Measurements from ENCODE around the gene PLXNA4. TPM values are rescaled to one million over a fixed set of nuclear protein-coding genes. Genes with fewer than 3 reads are reported as not detected.
"Not testable (repeated sequence)": the region's sequence is repeated elsewhere in the genome, so short reads cannot be mapped to it uniquely, and the experiment has no call there.

The PLXNA4 gene
- polyA plus RNA-seq, 1 donor from 2014 or later: not detected

DNA sequence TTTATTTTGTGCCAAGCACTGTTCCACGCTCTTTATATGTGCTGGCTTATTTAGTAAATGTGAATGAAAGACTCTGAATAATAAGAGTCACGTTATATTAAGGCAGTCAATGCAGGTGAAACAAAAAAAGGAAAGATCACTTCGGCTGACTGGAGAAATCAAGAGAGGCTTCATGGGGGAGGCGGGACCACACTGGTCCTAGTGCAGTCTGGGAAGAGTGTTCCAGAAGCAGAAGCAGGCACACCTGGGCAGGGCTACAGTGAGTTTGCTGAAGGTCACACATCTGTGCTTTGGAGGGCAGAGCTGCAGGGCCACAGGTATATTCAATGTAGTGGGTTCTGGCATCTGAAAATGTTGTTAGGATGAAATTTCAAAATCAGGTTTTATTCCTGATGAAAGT lies 176.9 kb downstream of the PLXNA4 start:
- no peaks in the 10 kb centered on the region for H3K9me3 Mint-ChIP-seq
- no peak overlapping the region for H3K27ac Mint-ChIP-seq
- H3K4me3 Mint-ChIP-seq: no peak overlapping the region
- no peaks in the 10 kb centered on the region for H3K4me1 Mint-ChIP-seq
- peaks cover 6% of the 10 kb centered on the region for H3K27me3 Mint-ChIP-seq
- no peaks in the 10 kb centered on the region for H3K36me3 Mint-ChIP-seq

GRCh38 chr7:132398253-132398925 lies 177.9 kb downstream of the PLXNA4 start:
- Mint-ChIP-seq H3K4me1 (no peaks in the 10 kb centered on the region), H3K36me3 (no peaks in the 10 kb centered on the region), H3K27me3 (peaks cover 5% of the 10 kb centered on the region), H3K4me3 (no peak overlapping the region), H3K9me3 (no peaks in the 10 kb centered on the region), H3K27ac (no peak overlapping the region)

DNA sequence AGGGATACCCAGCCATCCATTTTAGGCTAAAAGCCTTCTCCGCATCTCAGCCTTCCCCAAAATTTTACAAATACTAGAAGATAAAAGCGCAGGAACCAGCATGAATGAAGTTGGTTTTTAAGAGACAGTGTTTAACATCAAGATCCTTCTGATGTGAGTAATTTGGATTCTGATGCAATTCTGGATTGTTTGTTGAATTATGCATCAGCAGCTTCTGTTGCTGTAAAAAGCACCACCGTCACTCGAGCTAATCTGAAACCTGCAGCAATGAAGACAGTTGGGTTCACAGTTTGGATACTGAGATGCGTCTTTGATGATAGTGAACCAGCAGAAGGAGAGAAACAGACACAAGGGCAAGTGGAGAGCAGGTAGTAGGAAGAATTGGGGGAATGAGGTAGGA lies 179.2 kb downstream of the PLXNA4 start:
- Mint-ChIP-seq H3K4me3 (no peak overlapping the region), H3K36me3 (no peaks in the 10 kb centered on the region), H3K4me1 (no peaks in the 10 kb centered on the region), H3K27ac (no peak overlapping the region), H3K9me3 (no peaks in the 10 kb centered on the region), H3K27me3 (peaks cover 5% of the 10 kb centered on the region)

- Mint-ChIP-seq H3K4me1 (no peaks in the 10 kb centered on the region), H3K9me3 (peaks cover 0 to 4% (median 0%) of the 10 kb centered on the region in 3 donors), H3K36me3 (no peaks in the 10 kb centered on the region), H3K4me3 (no peak overlapping the region), H3K27me3 (peaks cover 5% of the 10 kb centered on the region), H3K27ac (no peak overlapping the region)
Observed at GRCh38 chr7:132395361-132395760, 180.9 kb downstream of the PLXNA4 start.

DNA sequence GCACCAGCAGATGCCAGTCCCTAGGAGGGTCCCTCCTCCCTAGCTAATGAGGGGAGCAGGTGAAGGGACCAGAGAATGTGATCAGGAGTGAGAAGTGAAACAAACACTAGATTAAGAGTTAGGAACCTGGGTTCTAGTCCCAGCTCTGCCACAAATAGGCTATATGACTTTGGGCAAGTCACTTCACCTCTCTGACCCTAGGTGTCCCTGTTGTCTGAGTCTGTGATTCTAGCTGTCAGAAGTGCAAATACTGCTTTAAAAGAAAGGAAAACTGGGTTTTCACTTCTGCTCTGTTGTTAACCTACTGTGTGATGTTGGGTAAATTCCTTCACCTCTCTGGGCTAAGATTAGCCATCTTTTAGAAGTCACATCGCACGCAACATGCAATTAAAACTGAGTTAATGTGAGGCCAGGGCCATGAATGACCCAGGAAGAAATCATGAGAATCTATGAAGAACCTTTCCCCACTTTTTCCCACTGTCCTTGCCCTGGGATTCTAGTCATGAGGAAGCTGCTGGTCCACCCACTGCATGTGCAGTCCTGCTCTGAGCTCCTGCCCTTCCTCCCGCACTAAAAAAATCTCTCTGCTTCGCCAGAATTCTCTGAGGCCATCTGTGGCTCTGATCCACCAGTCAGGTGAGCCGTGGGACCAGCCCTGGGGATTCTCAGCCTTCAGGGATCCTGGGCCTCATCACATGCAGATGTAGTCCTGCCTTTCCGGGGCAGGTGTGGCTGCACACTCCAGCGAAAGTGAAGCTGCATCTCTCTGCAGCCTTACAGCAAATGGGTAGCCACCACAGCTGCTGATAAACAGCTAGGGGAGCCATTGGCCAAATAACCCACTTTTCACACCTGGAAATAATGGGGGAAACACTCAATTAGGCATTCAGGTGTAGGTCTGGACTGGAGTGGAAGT lies 181.7 kb downstream of the PLXNA4 start:
- Mint-ChIP-seq H3K4me1 (no peaks in the 10 kb centered on the region), H3K9me3 (peaks cover 0 to 5% (median 2%) of the 10 kb centered on the region in 3 donors), H3K27me3 (peaks cover 5% of the 10 kb centered on the region), H3K4me3 (no peak overlapping the region), H3K36me3 (no peaks in the 10 kb centered on the region), H3K27ac (no peak overlapping the region)

DNA sequence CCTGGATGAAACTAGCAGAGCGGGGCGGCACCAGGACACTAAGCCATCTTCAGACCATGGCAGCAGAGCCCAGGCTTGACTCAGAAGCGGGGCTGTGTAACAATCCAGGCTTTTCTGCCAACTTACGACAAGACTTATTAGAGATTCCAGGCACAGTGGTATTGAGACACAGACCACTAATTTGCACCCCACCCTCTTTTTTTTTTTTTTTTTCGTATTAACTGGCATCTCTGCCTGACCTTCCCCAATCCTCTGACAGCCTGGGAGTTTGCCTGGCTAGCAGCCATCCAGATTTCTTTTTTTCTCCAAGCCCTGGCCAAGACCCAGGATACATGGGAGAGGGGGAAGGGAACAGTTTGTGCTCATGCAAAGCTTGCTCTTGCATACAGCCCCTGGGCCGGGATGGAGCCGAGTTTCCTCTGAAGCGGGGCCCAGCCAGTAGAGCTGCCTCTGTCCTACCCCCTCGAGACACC lies 182.4 kb downstream of the PLXNA4 start:
- Mint-ChIP-seq H3K4me1 (no peaks in the 10 kb centered on the region), H3K36me3 (no peaks in the 10 kb centered on the region), H3K27me3 (peaks cover 3% of the 10 kb centered on the region), H3K9me3 (peaks cover 0 to 6% (median 3%) of the 10 kb centered on the region in 3 donors), H3K4me3 (no peak overlapping the region), H3K27ac (no peak overlapping the region)

- Mint-ChIP-seq H3K36me3 (no peaks in the 10 kb centered on the region), H3K27me3 (peaks cover 2% of the 10 kb centered on the region), H3K4me1 (no peaks in the 10 kb centered on the region), H3K4me3 (no peak overlapping the region), H3K9me3 (peaks cover 0 to 7% (median 3%) of the 10 kb centered on the region in 3 donors), H3K27ac (no peak overlapping the region)
Observed at GRCh38 chr7:132392713-132393112, 183.6 kb downstream of the PLXNA4 start.

DNA sequence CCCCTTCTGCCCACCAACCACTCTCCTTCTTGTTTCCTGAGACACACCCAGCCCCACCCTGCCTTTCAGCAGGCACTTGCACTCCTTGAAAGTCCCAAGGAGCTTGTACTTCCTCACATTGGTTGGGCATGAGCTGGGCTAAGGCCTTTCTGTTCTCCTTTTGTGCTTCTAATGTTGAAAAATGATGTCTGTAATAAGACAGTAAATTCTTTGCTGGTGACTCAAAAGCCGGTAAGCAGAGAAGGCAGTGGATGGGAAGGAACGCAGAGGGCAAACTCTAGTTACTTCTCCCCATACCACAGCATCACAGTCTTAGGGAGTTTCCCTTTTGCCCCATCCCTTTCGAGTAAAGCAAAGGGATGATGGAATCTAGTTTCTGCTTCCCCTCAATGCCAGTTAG lies 185.6 kb downstream of the PLXNA4 start:
- H3K4me3 Mint-ChIP-seq: no peak overlapping the region
- no peak overlapping the region for H3K27ac Mint-ChIP-seq
- H3K9me3 Mint-ChIP-seq: peaks cover 0 to 7% (median 3%) of the 10 kb centered on the region in 3 donors
- H3K27me3 Mint-ChIP-seq: no peaks in the 10 kb centered on the region
- H3K4me1 Mint-ChIP-seq: no peaks in the 10 kb centered on the region
- no peaks in the 10 kb centered on the region for H3K36me3 Mint-ChIP-seq

DNA sequence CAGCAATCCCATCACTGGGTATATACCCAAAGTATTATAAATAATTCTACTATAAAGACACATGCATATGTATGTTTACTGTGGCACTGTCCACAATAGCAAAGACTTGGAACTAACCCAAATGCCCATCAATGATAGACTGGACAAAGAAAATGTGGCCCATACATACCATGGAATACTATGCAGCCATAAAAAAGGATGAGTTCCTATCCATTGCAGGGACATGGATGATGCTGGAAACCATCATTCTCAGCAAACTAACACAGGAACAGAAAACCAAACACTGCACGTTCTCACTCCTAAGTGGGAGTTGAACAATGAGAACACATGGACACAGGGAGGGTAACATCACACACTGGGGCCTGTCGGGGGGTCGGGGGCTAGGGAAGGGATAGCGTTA lies 186.2 kb downstream of the PLXNA4 start:
- not testable (repeated sequence) for H3K4me3 Mint-ChIP-seq, H3K4me1 Mint-ChIP-seq, H3K27me3 Mint-ChIP-seq, H3K36me3 Mint-ChIP-seq, H3K27ac Mint-ChIP-seq, H3K9me3 Mint-ChIP-seq

GRCh38 chr7:132388688-132389087 lies 187.6 kb downstream of the PLXNA4 start:
- Mint-ChIP-seq H3K27me3 (no peaks in the 10 kb centered on the region), H3K27ac (no peak overlapping the region), H3K4me3 (no peak overlapping the region), H3K9me3 (peaks cover 0 to 7% (median 3%) of the 10 kb centered on the region in 3 donors), H3K4me1 (no peaks in the 10 kb centered on the region), H3K36me3 (no peaks in the 10 kb centered on the region)

DNA sequence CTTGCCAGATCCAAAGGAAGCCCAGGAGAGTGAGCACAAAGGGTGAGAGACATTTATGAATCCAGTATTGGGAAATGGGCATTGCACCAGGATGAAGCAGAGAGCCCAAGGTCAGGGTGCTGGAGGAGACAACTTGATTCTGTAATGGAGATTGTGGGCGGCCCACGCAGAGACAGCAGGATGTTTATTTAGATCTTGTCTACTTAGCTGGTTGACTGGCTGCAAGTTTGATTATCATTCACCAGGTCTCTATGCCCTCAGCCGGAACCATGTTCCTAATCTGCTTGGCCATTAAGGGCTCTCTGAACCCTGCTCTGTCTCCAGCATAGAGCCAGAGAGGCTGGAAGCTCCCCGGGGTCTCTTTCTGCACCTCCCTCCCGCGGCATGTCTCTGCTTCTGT lies 188.7 kb downstream of the PLXNA4 start:
- Mint-ChIP-seq H3K27me3 (no peaks in the 10 kb centered on the region), H3K36me3 (no peaks in the 10 kb centered on the region), H3K27ac (no peak overlapping the region), H3K4me3 (peak overlapping the region in 1 of 4 donors; percentile 54), H3K4me1 (no peaks in the 10 kb centered on the region), H3K9me3 (peaks cover 0 to 7% (median 3%) of the 10 kb centered on the region in 3 donors)

GRCh38 chr7:132386201-132386681 lies 190.0 kb downstream of the PLXNA4 start:
- no peaks in the 10 kb centered on the region for H3K4me1 Mint-ChIP-seq
- H3K27me3 Mint-ChIP-seq: no peaks in the 10 kb centered on the region
- H3K4me3 Mint-ChIP-seq: no peak overlapping the region
- no peak overlapping the region for H3K27ac Mint-ChIP-seq
- H3K9me3 Mint-ChIP-seq: peaks cover 0 to 7% (median 3%) of the 10 kb centered on the region in 3 donors
- H3K36me3 Mint-ChIP-seq: no peaks in the 10 kb centered on the region

DNA sequence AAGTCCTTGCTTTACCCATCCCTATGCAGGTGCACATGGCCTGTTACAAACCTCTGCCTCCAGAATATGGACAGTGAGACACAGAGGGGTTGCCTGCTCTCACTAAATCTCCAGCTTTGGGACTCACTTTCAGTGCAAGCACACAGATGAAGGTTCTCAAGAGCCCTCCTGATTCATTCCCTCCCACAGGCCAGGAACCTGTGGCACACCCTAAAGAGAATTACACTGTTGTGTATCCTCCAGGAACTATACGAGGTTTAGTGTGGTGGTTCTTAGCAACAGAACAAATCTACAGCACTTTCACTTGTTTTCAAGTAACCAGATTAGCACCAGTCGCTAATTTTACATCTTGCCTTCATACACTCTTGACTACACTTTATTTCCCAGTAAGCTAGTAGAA lies 192.3 kb downstream of the PLXNA4 start:
- H3K9me3 Mint-ChIP-seq: peaks cover 0 to 2% (median 0%) of the 10 kb centered on the region in 3 donors

DNA sequence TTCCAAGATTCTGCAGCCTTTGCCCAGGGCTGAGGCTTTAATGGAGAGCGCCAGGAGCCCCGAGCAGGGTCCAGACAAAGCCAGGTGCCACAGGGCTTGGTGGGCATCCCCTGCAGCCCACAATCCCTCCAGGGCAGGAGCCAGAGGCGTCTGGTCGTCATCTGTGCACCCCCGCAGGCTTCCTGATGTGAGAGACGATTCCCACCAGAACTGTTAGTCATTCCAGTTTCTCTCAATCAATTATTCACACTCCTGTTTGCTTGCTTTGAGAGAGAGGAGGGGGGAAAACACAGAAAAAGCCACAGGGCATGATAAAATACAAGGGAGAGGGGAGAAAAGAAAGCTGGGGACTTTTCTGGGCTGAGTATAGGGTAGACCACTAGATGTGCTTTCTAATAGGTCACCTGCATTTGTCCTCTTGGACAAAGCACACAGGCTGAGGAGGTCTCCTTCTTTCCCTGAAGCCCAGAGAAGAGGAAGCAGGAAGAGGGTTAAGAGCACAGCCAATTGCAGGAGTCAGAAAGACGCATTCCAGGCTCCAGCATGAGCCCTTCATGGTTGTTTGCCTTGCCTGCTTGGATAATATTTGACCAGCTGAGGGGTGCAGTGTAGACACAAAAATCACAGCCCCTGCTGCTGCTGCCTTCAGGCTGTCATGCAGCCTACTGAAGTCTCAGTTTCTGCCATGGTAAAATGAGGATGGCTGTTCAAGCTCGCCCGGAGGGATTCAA lies 194.4 kb downstream of the PLXNA4 start:
- Mint-ChIP-seq H3K4me3 (no peak overlapping the region), H3K9me3 (no peaks in the 10 kb centered on the region), H3K27ac (peak overlapping the region in 1 of 3 donors; percentile 12), H3K27me3 (peaks cover 5% of the 10 kb centered on the region), H3K4me1 (no peaks in the 10 kb centered on the region), H3K36me3 (no peaks in the 10 kb centered on the region)

More for the DNA sequence above, 192.3 kb downstream of the PLXNA4 start:
- no peak overlapping the region for H3K4me3 Mint-ChIP-seq
- no peak overlapping the region for H3K27ac Mint-ChIP-seq
- no peaks in the 10 kb centered on the region for H3K36me3 Mint-ChIP-seq
- H3K4me1 Mint-ChIP-seq: no peaks in the 10 kb centered on the region
- H3K27me3 Mint-ChIP-seq: peaks cover 5% of the 10 kb centered on the region

GRCh38 chr7:132380059-132380458 lies 196.2 kb downstream of the PLXNA4 start:
- Mint-ChIP-seq H3K9me3 (no peaks in the 10 kb centered on the region), H3K4me1 (no peaks in the 10 kb centered on the region), H3K27ac (no peak overlapping the region), H3K36me3 (no peaks in the 10 kb centered on the region), H3K27me3 (peaks cover 7% of the 10 kb centered on the region), H3K4me3 (no peak overlapping the region)

Data from IgD-negative memory B cell (primary cell).